Natural killer cell (primary cell): ENCODE measurements around the gene TRMT10C. TPM values are rescaled to one million over a fixed set of nuclear protein-coding genes. Genes with fewer than 3 reads are reported as not detected.
"Not testable (repeated sequence)": the region's sequence is repeated elsewhere in the genome, so short reads cannot be mapped to it uniquely, and the experiment has no call there.

ENCODE experiments used
- ATAC-seq, 3 donors: fragments of 150-1000 bp in 2 of 3; fragments of 200-7000 bp in 1 of 3; cut with Tn5 transposase; 1 replicate in 1 of 3; 2 replicates in 2 of 3; pipeline ENCODE4 v1.10.0; 2021; ENCODE audit warnings: mild to moderate bottlenecking in 2 of 3, moderate library complexity in 2 of 3
- DNase-seq, 2 donors: peaks; one replicate each; pipeline versions ENCODE4 v3.0.0 to v3.0.0-alpha.2; 2013 to 2021; ENCODE audit warnings: mixed read lengths in 1 of 2
- H3K27ac ChIP-seq: one replicate; pipeline ENCODE4 v1.5.1; 2013; ENCODE audit warnings: mild to moderate bottlenecking, low read length
- H3K27me3 ChIP-seq: one replicate; pipeline ENCODE4 v1.6.1; 2013; ENCODE audit warnings: low read length; ENCODE audit not compliant: control insufficient read depth, insufficient read depth
- H3K36me3 ChIP-seq: one replicate; pipeline ENCODE4 v1.6.1; 2013; ENCODE audit warnings: low read length; ENCODE audit not compliant: control insufficient read depth, insufficient read depth
- H3K4me1 ChIP-seq: one replicate; pipeline ENCODE4 v1.6.1; 2013; ENCODE audit warnings: low read length; ENCODE audit not compliant: control insufficient read depth, insufficient read depth
- H3K4me3 ChIP-seq: one replicate; pipeline ENCODE4 v1.5.1; 2013; ENCODE audit warnings: low read length
- H3K9me3 ChIP-seq: one replicate; pipeline ENCODE4 v1.6.1; 2013; ENCODE audit warnings: low read length; ENCODE audit not compliant: control insufficient read depth, insufficient read depth
- H3K27ac Mint-ChIP-seq, 2 donors: one replicate each; pipeline ENCODE4 v1.8.0; 2022; ENCODE audit warnings: mild to moderate bottlenecking in 2 of 2, mixed read lengths in 2 of 2, moderate library complexity in 1 of 2
- H3K27me3 Mint-ChIP-seq, 2 donors: one replicate each; pipeline ENCODE4 v1.8.0; 2022; ENCODE audit warnings: low read depth in 2 of 2, mixed read lengths in 2 of 2
- H3K36me3 Mint-ChIP-seq: one replicate; pipeline ENCODE4 v1.8.0; 2022; ENCODE audit warnings: mixed read lengths
- H3K4me1 Mint-ChIP-seq, 2 donors: one replicate each; pipeline ENCODE4 v1.8.0; 2022; ENCODE audit warnings: mixed read lengths in 2 of 2
- H3K4me3 Mint-ChIP-seq: one replicate; pipeline ENCODE4 v1.8.0; 2022; ENCODE audit warnings: mild to moderate bottlenecking, moderate library complexity, mixed read lengths
- H3K9me3 Mint-ChIP-seq, 2 donors: one replicate each; pipeline ENCODE4 v1.8.0; 2022; ENCODE audit warnings: mixed read lengths in 2 of 2
- CTCF ChIP-seq: fragments of 200-600 bp; IDR thresholded peaks from one replicate; pipeline ENCODE4 v1.8.0; 2022; ENCODE audit warnings: antibody characterized with exemption
- WGBS: methylation state at CpG from one replicate; pipeline ENCODE4 v1.1.7; 2013; ENCODE audit warnings: missing lambda C conversion rate; ENCODE audit not compliant: insufficient coverage; 5-methylcytosine and 5-hydroxymethylcytosine counted together
- intact Hi-C: fragments of 100-400 bp; cut with micrococcal nuclease; formaldehyde crosslinking; loops from one replicate; pipeline ENCODE4 v1.14.2; 2022
- total RNA-seq, 4 donors: library from RNA; stranded (reverse); fragments of 120-200 nt in 1 of 4; gene quantifications; one replicate each; pipeline versions ENCODE4 v1.2.3 to v1.2.4, GENCODE V29; 2013 to 2022

TRMT10C gene
- total RNA-seq, 3 donors from 2014 or later (not counting 1 experiment from before 2014, with no cell fraction given): 18.4 to 19.1 (median 19.0) TPM

- ATAC-seq (no peak), DNase-seq (no peak)
- Histone ChIP-seq H3K27ac (no peak overlapping the region), H3K36me3 (no peaks in the 10 kb centered on the region), H3K27me3 (no peaks in the 10 kb centered on the region), H3K9me3 (no peaks in the 10 kb centered on the region), H3K4me3 (no peak overlapping the region), H3K4me1 (no peaks in the 10 kb centered on the region)
- no peak for TF ChIP-seq CTCF
- intact Hi-C loops: no loop called here
- Mint-ChIP-seq H3K27ac (no peak overlapping the region), H3K4me3 (no peak overlapping the region), H3K9me3 (no peaks in the 10 kb centered on the region), H3K4me1 (no peaks in the 10 kb centered on the region), H3K36me3 (no peaks in the 10 kb centered on the region), H3K27me3 (peaks cover 12 to 21% of the 10 kb centered on the region in 2 donors)
- WGBS: 94% methylated on average over 8 of the region's 9 CpGs
Observed at GRCh38 chr3:101532783-101533602, 28.7 kb upstream of the TRMT10C start.

GRCh38 chr3:101533603-101533968 lies 28.1 kb upstream of the TRMT10C start:
- Mint-ChIP-seq H3K27ac (no peak overlapping the region), H3K4me1 (no peaks in the 10 kb centered on the region), H3K4me3 (no peak overlapping the region), H3K36me3 (no peaks in the 10 kb centered on the region), H3K9me3 (no peaks in the 10 kb centered on the region), H3K27me3 (peaks cover 14 to 27% of the 10 kb centered on the region in 2 donors)
- no peak overlapping the region for H3K4me3 ChIP-seq
- intact Hi-C loops: no loop called here
- no peak for TF ChIP-seq CTCF
- no peaks in the 10 kb centered on the region for H3K4me1 ChIP-seq
- ATAC-seq: no peak
- no peaks in the 10 kb centered on the region for H3K36me3 ChIP-seq
- H3K9me3 ChIP-seq: no peaks in the 10 kb centered on the region
- DNase-seq: no peak
- H3K27ac ChIP-seq: no peak overlapping the region
- WGBS: 88% methylated on average over 1 of the region's 1 CpG
- no peaks in the 10 kb centered on the region for H3K27me3 ChIP-seq

GRCh38 chr3:101535221-101535620 lies 26.4 kb upstream of the TRMT10C start:
- intact Hi-C loops: no loop called here
- no peak for TF ChIP-seq CTCF
- H3K27me3 ChIP-seq: no peaks in the 10 kb centered on the region
- WGBS: 90% methylated on average over 4 of the region's 5 CpGs
- ATAC-seq (no peak), DNase-seq (no peak)
- Mint-ChIP-seq H3K36me3 (no peaks in the 10 kb centered on the region), H3K27me3 (peaks cover 22 to 43% of the 10 kb centered on the region in 2 donors), H3K4me1 (no peaks in the 10 kb centered on the region), H3K4me3 (no peak overlapping the region), H3K9me3 (no peaks in the 10 kb centered on the region), H3K27ac (no peak overlapping the region)
- H3K9me3 ChIP-seq: no peaks in the 10 kb centered on the region
- H3K27ac ChIP-seq: no peak overlapping the region
- H3K4me1 ChIP-seq: no peaks in the 10 kb centered on the region
- H3K36me3 ChIP-seq: no peaks in the 10 kb centered on the region
- H3K4me3 ChIP-seq: no peak overlapping the region

GRCh38 chr3:101536266-101536665 lies 25.4 kb upstream of the TRMT10C start:
- Histone ChIP-seq H3K27me3 (no peaks in the 10 kb centered on the region), H3K4me3 (no peak overlapping the region), H3K27ac (no peak overlapping the region), H3K36me3 (no peaks in the 10 kb centered on the region), H3K9me3 (no peaks in the 10 kb centered on the region), H3K4me1 (no peaks in the 10 kb centered on the region)
- Mint-ChIP-seq H3K4me3 (no peak overlapping the region), H3K9me3 (no peaks in the 10 kb centered on the region), H3K36me3 (no peaks in the 10 kb centered on the region), H3K4me1 (no peaks in the 10 kb centered on the region), H3K27ac (no peak overlapping the region), H3K27me3 (peaks cover 22 to 44% of the 10 kb centered on the region in 2 donors)
- 94% methylated on average over 1 of the region's 1 CpG for WGBS
- no peak for ATAC-seq
- TF ChIP-seq CTCF: no peak
- intact Hi-C loops: no loop called here
- DNase-seq: no peak

GRCh38 chr3:101536955-101537354 lies 24.7 kb upstream of the TRMT10C start:
- ATAC-seq, DNase-seq, intact Hi-C loops, H3K9me3 ChIP-seq, H3K36me3 ChIP-seq, H3K4me1 Mint-ChIP-seq, H3K36me3 Mint-ChIP-seq, H3K4me1 ChIP-seq, H3K4me3 ChIP-seq, H3K27ac Mint-ChIP-seq, H3K27ac ChIP-seq, H3K4me3 Mint-ChIP-seq, H3K9me3 Mint-ChIP-seq, H3K27me3 ChIP-seq: not testable (repeated sequence)
- peaks cover 21 to 44% of the 10 kb centered on the region in 2 donors for H3K27me3 Mint-ChIP-seq
- WGBS: no CpG with 5 or more reads among the region's 1 CpG
